Measurements from ENCODE around the gene KDM4C. TPM values are rescaled to one million over a fixed set of nuclear protein-coding genes. Genes with fewer than 3 reads are reported as not detected.
"Not testable (repeated sequence)": the region's sequence is repeated elsewhere in the genome, so short reads cannot be mapped to it uniquely, and the experiment has no call there.

KDM4C gene
- polyA plus RNA-seq, 1 experiment: 12.1 TPM

DNA sequence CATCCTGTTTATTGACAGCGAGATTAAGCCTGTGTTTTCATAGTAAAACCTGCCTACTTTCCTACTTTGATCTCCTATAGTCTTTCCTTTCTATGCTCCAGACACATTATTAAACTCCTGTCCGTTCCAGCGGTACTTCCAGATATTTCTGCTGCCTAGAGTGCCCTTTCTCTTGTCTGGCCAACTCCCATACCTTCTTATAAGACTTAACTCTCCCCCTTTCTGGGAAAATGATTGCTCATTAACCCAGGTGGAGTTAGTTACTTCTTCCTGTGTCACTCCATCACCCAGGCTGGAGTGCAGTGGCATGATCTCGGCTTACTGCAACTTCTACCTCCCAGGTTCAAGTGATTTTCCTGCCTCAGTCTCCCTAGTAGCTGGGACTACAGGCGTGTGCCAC is 33.1 kb downstream of the KDM4C start:
- no peak overlapping the region for H3K4me3 ChIP-seq (ENCODE audit: low read depth, low read length)
- ChIA-PET CTCF (no interaction called here), POLR2A (no interaction called here)
- H3K27me3 ChIP-seq (ENCODE audit: control insufficient read depth, insufficient read depth, low read length): no peaks in the 10 kb centered on the region
- TF ChIP-seq, protein P1, sequence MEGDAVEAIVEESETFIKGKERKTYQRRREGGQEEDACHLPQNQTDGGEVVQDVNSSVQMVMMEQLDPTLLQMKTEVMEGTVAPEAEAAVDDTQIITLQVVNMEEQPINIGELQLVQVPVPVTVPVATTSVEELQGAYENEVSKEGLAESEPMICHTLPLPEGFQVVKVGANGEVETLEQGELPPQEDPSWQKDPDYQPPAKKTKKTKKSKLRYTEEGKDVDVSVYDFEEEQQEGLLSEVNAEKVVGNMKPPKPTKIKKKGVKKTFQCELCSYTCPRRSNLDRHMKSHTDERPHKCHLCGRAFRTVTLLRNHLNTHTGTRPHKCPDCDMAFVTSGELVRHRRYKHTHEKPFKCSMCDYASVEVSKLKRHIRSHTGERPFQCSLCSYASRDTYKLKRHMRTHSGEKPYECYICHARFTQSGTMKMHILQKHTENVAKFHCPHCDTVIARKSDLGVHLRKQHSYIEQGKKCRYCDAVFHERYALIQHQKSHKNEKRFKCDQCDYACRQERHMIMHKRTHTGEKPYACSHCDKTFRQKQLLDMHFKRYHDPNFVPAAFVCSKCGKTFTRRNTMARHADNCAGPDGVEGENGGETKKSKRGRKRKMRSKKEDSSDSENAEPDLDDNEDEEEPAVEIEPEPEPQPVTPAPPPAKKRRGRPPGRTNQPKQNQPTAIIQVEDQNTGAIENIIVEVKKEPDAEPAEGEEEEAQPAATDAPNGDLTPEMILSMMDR (IDR thresholded peaks at IDR 0.05; ENCODE audit: low read depth, low read length): no peak
- no peak overlapping the region for H3K27ac ChIP-seq (ENCODE audit: low read depth, low read length)
- H3K9me3 ChIP-seq (ENCODE audit: control insufficient read depth, insufficient read depth, low read length): no peaks in the 10 kb centered on the region
- no peak for DNase-seq (ENCODE audit: low read depth, low spot score)

DNA sequence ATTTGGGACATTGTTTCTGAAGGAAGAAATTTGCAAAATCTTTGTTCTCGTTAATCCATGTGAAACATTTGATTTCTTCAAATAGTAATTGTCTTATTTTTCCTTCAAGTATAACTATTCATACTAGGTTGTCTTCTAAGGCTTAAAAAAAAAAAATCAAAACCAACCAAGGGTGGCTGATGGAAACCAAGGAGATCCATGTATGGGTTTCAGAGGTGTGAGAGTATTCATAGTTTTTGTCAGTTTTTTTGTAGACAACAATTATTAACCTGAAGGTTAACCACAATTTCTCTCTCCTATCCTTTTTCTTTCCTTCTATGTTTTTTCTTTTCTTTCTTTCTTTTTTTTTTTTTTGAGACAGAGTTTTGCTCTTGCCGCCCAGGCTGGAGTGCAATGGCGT is 35.4 kb downstream of the KDM4C start:
- Histone ChIP-seq H3K27ac (ENCODE audit: low read depth, low read length) (no peak overlapping the region), H3K4me3 (ENCODE audit: low read depth, low read length) (no peak overlapping the region), H3K27me3 (ENCODE audit: control insufficient read depth, insufficient read depth, low read length) (no peaks in the 10 kb centered on the region), H3K9me3 (ENCODE audit: control insufficient read depth, insufficient read depth, low read length) (no peaks in the 10 kb centered on the region)
- POLR2A ChIA-PET: no interaction called here
- DNase-seq (ENCODE audit: low read depth, low spot score): no peak
- TF ChIP-seq, protein P1 (IDR thresholded peaks at IDR 0.05; ENCODE audit: low read depth, low read length): no peak
- CTCF ChIA-PET: no interaction called here

DNA sequence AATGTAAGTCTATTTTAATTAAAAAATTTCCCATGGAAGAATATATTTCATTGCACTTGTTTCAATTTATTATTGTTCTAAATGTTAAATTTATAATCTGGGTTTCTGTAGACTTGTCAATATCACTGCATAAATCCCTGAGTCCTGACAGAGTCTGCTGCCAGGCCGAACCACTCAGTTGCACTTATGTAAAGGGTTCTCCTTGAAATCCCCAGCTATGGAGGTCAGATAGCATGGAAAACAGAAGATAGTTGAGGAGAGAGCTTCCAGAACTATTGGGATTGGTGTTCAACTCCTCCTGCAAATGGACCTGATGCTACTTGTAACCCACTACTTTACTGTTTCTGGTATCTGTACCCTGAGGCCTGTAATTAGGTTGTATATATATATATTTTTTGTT is 37.2 kb downstream of the KDM4C start:
- no peak overlapping the region for H3K4me3 ChIP-seq (ENCODE audit: low read depth, low read length)
- peaks cover 6% of the 10 kb centered on the region; the same call in 1 of the 2 replicates for H3K9me3 ChIP-seq (ENCODE audit: control insufficient read depth, insufficient read depth, low read length)
- ChIA-PET CTCF (interaction anchor here (1.8 kb wide), 1 partner anchor 32 kb away, joined by 6 read pairs; no protein-coding TSS in a partner anchor), POLR2A (interaction anchor here (0.6 kb wide), 1 partner anchor 37 kb away, joined by 3 read pairs; the partner anchor contains the start of gene KDM4C)
- no peak for DNase-seq (ENCODE audit: low read depth, low spot score)
- no peak overlapping the region for H3K27ac ChIP-seq (ENCODE audit: low read depth, low read length)
- TF ChIP-seq, protein P1 (IDR thresholded peaks at IDR 0.05; ENCODE audit: low read depth, low read length): no peak
- no peaks in the 10 kb centered on the region for H3K27me3 ChIP-seq (ENCODE audit: control insufficient read depth, insufficient read depth, low read length)

DNA sequence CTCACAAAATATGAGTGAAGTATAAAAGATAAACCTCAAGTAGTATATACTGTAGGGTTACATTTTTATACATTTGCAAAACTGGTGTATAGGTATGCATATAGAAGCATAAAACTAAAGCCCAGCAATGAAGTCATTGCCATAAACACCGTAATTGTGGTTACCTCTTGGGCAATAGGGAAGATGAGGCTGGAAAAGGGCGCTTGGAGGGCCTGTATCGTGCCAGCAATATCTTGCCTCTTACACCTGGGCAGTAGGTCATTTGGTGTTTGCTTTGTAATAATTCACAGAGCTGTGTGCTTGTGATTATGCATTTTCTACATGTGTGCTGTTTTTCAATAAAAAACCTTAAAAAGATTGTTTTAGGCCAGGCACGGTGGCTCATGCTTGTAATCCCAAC is 45.2 kb downstream of the KDM4C start:
- POLR2A ChIA-PET: no interaction called here

DNA sequence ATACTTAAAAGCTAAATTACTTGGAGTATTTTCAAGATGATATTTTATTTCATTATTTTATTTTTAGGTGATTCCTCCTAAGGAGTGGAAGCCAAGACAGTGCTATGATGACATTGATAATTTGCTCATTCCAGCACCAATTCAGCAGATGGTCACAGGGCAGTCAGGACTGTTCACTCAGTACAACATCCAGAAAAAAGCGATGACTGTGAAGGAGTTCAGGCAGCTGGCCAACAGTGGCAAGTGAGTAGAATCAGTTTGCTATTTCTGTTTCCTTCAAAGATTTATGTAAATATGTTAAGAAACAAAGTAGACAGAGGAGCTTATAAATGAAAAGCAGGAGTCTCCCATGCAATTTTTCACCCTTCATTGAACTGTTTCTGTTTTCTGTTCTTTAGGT is 47.8 kb downstream of the KDM4C start:
- Histone ChIP-seq H3K27ac (ENCODE audit: low read depth, low read length) (no peak overlapping the region), H3K9me3 (ENCODE audit: control insufficient read depth, insufficient read depth, low read length) (no peaks in the 10 kb centered on the region), H3K4me3 (ENCODE audit: low read depth, low read length) (no peak overlapping the region), H3K27me3 (ENCODE audit: control insufficient read depth, insufficient read depth, low read length) (no peaks in the 10 kb centered on the region)
- TF ChIP-seq, protein P1 (IDR thresholded peaks at IDR 0.05; ENCODE audit: low read depth, low read length): no peak
- peak; percentile 13 for DNase-seq (ENCODE audit: low read depth, low spot score)
- CTCF ChIA-PET: interaction anchor here (0.5 to 0.9 kb wide), 3 partner anchors 19 to 68 kb away, joined by 3 to 4 read pairs (median 3); no protein-coding TSS in a partner anchor
- POLR2A ChIA-PET: no interaction called here

More for the DNA sequence above, 45.2 kb downstream of the KDM4C start:
- Histone ChIP-seq H3K9me3 (ENCODE audit: control insufficient read depth, insufficient read depth, low read length) (peaks cover 6% of the 10 kb centered on the region; the same call in 1 of the 2 replicates), H3K27me3 (ENCODE audit: control insufficient read depth, insufficient read depth, low read length) (no peaks in the 10 kb centered on the region), H3K4me3 (ENCODE audit: low read depth, low read length) (no peak overlapping the region), H3K27ac (ENCODE audit: low read depth, low read length) (no peak overlapping the region)
- no peak for DNase-seq (ENCODE audit: low read depth, low spot score)
- CTCF ChIA-PET: no interaction called here
- TF ChIP-seq, protein P1 (IDR thresholded peaks at IDR 0.05; ENCODE audit: low read depth, low read length): no peak

DNA sequence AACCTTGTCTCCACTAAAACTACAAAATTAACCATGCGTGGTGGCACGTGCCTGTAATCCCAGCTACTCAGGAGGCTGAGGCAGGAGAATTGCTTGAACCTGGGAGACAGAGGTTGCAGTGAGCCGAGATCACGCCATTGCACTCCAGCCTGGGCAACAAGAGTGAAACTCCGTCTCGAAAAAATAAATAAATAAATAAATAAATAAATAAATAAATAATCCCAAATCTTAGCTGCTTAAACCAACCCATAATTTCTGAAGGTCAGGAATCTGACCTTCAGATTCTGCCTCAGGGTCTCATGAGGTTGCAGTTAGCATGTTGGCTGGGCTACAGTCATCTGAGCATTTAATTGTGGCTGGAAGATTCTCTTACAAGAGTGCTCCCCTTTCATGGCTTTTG is 48.5 kb downstream of the KDM4C start:
- POLR2A ChIA-PET; H3K4me3 ChIP-seq (ENCODE audit: low read depth, low read length); H3K27ac ChIP-seq (ENCODE audit: low read depth, low read length); CTCF ChIA-PET; DNase-seq (ENCODE audit: low read depth, low spot score); H3K27me3 ChIP-seq (ENCODE audit: control insufficient read depth, insufficient read depth, low read length); H3K9me3 ChIP-seq (ENCODE audit: control insufficient read depth, insufficient read depth, low read length): not testable (repeated sequence)

DNA sequence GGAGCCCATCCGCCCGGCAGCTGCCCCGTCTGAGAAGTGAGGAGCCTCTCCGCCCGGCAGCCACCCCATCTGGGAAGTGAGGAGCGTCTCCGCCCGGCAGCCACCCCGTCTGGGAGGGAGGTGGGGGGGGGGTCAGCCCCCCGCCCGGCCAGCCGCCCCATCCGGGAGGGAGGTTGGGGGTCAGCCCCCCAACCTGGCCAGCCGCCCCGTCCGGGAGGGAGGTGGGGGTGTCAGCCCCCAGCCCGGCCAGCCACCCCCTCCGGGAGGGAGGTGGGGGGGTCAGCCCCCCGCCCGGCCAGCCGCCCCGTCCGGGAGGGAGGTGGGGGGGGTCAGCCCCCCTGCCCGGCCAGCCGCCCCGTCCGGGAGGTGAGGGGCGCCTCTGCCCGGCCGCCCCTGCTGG is 49.9 kb downstream of the KDM4C start:
- DNase-seq (ENCODE audit: low read depth, low spot score); H3K27ac ChIP-seq (ENCODE audit: low read depth, low read length); H3K9me3 ChIP-seq (ENCODE audit: control insufficient read depth, insufficient read depth, low read length); H3K27me3 ChIP-seq (ENCODE audit: control insufficient read depth, insufficient read depth, low read length); POLR2A ChIA-PET; CTCF ChIA-PET; H3K4me3 ChIP-seq (ENCODE audit: low read depth, low read length): not testable (repeated sequence)
